ENCODE results near the gene SSNA1. TPM values are rescaled to one million over a fixed set of nuclear protein-coding genes. Genes with fewer than 3 reads are reported as not detected.
A peak's percentile ranks its signal among the peaks of the same experiment; 100 is the strongest.

SSNA1 gene
- total and polyA plus RNA-seq, 9 of the 15 experiments (the other 6 are each of a cell fraction or from before 2014, with no cell fraction given) = 1.9 to 130 (median 57.1) TPM

DNA sequence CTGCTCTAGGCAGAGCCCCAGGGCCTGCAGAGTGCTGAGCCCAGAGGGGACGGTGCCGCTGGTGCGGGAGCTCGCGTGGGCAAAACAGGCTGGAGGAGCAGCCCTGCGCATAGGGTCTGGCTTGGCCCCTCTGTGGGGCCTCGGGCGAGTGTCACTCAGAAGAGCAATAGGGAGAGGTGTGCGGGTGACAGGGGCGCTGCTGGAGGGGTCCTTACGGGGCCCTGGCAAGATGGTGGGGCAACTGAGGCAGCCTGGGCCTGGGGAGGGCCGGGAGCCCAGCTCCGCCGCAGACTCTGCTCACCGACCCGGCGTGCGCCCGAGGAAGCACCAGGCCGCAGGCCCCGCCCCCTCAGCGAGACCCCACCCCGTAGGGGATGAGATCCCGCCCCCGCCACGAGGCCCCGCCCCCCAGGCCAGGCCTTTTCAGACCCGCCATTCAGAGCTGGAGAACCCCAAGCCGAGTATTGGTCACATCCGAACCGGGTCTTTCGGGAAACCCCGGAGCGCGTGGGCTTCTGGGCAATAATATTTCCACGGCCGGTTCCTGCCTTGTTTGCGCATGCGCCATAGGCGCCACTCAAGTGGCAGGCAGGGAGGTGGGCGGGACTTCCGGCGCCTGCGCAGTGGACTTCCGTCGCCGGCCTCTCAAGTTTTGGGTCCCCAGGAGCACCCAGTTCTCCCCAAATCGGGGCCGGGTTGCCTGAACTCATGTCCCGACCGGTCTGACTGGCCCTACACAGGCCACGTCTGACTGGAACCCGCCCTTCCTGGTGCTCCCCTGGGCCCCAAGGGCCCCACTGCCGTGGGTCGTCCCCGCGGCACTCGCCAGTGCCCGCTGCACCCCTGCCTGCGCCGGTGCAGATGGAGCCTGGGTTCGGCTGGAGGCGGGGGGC lies 34.8 kb downstream of the SSNA1 start (continued):
- no peak for TF ChIP-seq NR3C1 (CRISPR knock-in tag; IDR thresholded peaks at IDR 0.05)
- TF ChIP-seq BCL6 (CRISPR knock-in tag; IDR thresholded peaks at IDR 0.05) = no peak
- TF ChIP-seq SPI1 (IDR thresholded peaks at IDR 0.05; ENCODE audit: borderline replicate concordance, low read depth, low read length) = no peak
- no peak; the same call in 1 of the 2 replicates for TF ChIP-seq MTA1 (IDR thresholded peaks at IDR 0.05; ENCODE audit: borderline replicate concordance)
- TF ChIP-seq KLF10 (CRISPR knock-in tag; IDR thresholded peaks at IDR 0.05) = no peak
- TF ChIP-seq KDM1A (IDR thresholded peaks at IDR 0.05) = no peak
- peak; percentile 44 for TF ChIP-seq CTBP1 (IDR thresholded peaks at IDR 0.05; ENCODE audit: borderline replicate concordance)
- TF ChIP-seq, protein P1, sequence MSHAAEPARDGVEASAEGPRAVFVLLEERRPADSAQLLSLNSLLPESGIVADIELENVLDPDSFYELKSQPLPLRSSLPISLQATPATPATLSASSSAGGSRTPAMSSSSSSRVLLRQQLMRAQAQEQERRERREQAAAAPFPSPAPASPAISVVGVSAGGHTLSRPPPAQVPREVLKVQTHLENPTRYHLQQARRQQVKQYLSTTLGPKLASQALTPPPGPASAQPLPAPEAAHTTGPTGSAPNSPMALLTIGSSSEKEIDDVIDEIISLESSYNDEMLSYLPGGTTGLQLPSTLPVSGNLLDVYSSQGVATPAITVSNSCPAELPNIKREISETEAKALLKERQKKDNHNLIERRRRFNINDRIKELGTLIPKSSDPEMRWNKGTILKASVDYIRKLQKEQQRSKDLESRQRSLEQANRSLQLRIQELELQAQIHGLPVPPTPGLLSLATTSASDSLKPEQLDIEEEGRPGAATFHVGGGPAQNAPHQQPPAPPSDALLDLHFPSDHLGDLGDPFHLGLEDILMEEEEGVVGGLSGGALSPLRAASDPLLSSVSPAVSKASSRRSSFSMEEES (CRISPR knock-in tag; IDR thresholded peaks at IDR 0.05) = no peak
- TF ChIP-seq ZNF311 (CRISPR knock-in tag; IDR thresholded peaks at IDR 0.05) = no peak
- no peak for TF ChIP-seq ZC3H11A (IDR thresholded peaks at IDR 0.05; ENCODE audit: low read depth, low read length)
- no peak for TF ChIP-seq SRF (CRISPR knock-in tag; IDR thresholded peaks at IDR 0.05)
- no peak for TF ChIP-seq PYGO2 (tag; IDR thresholded peaks at IDR 0.05)
- TF ChIP-seq KDM5B (IDR thresholded peaks at IDR 0.05; ENCODE audit: insufficient replicate concordance, low read depth, low read length) = no peak
- TF ChIP-seq ZNF217 (CRISPR knock-in tag; IDR thresholded peaks at IDR 0.05) = no peak
- TF ChIP-seq, protein P2, sequence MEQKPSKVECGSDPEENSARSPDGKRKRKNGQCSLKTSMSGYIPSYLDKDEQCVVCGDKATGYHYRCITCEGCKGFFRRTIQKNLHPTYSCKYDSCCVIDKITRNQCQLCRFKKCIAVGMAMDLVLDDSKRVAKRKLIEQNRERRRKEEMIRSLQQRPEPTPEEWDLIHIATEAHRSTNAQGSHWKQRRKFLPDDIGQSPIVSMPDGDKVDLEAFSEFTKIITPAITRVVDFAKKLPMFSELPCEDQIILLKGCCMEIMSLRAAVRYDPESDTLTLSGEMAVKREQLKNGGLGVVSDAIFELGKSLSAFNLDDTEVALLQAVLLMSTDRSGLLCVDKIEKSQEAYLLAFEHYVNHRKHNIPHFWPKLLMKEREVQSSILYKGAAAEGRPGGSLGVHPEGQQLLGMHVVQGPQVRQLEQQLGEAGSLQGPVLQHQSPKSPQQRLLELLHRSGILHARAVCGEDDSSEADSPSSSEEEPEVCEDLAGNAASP (IDR thresholded peaks at IDR 0.05) = no peak
- TF ChIP-seq, protein P3, sequence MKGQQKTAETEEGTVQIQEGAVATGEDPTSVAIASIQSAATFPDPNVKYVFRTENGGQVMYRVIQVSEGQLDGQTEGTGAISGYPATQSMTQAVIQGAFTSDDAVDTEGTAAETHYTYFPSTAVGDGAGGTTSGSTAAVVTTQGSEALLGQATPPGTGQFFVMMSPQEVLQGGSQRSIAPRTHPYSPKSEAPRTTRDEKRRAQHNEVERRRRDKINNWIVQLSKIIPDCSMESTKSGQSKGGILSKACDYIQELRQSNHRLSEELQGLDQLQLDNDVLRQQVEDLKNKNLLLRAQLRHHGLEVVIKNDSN (CRISPR knock-in tag; IDR thresholded peaks at IDR 0.05) = no peak
- no peak for TF ChIP-seq ZNF695 (CRISPR knock-in tag; IDR thresholded peaks at IDR 0.05)
- TF ChIP-seq ZNF583 (CRISPR knock-in tag; IDR thresholded peaks at IDR 0.05) = no peak
- TF ChIP-seq ELF2 (CRISPR knock-in tag; IDR thresholded peaks at IDR 0.05) = no peak
- TF ChIP-seq, protein P4, sequence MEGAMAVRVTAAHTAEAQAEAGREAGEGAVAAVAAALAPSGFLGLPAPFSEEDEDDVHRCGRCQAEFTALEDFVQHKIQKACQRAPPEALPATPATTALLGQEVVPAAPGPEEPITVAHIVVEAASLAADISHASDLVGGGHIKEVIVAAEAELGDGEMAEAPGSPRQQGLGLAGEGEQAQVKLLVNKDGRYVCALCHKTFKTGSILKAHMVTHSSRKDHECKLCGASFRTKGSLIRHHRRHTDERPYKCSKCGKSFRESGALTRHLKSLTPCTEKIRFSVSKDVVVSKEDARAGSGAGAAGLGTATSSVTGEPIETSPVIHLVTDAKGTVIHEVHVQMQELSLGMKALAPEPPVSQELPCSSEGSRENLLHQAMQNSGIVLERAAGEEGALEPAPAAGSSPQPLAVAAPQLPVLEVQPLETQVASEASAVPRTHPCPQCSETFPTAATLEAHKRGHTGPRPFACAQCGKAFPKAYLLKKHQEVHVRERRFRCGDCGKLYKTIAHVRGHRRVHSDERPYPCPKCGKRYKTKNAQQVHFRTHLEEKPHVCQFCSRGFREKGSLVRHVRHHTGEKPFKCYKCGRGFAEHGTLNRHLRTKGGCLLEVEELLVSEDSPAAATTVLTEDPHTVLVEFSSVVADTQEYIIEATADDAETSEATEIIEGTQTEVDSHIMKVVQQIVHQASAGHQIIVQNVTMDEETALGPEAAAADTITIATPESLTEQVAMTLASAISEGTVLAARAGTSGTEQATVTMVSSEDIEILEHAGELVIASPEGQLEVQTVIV (CRISPR knock-in tag; IDR thresholded peaks at IDR 0.05; ENCODE audit: borderline replicate concordance) = no peak
- no peak for TF ChIP-seq ZSCAN32 (CRISPR knock-in tag; IDR thresholded peaks at IDR 0.05)
- peak; percentile 47; the same call in 1 of the 2 replicates for TF ChIP-seq LCOR (CRISPR knock-in tag; IDR thresholded peaks at IDR 0.05)
- peak; percentile 45 for TF ChIP-seq HMGN3 (IDR thresholded peaks at IDR 0.05; ENCODE audit: borderline replicate concordance, extremely low read depth, insufficient read length, low read depth, low read length)
